ENCODE data around the gene FRAS1.

FRAS1 gene

DNA sequence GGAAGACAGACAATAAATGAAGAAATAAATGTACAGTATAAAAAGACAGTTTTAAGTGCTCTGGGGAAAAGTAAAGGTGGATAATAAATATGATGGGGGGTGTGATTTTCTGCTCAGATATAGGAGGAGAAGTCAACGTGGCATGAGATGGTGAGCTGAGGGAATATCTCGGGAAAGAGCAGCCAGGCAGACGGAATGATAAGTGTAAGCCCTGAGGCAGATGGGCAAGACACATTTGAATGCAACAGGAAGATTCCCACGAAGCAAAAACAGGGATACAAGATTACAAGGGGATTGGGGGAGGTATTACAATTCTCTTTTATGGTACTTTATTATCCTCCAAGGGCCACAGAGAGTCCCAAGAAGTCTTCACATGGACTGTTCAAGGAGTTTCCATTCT is 505.6 kb downstream of the FRAS1 start:
- DNase-seq: no peak

DNA sequence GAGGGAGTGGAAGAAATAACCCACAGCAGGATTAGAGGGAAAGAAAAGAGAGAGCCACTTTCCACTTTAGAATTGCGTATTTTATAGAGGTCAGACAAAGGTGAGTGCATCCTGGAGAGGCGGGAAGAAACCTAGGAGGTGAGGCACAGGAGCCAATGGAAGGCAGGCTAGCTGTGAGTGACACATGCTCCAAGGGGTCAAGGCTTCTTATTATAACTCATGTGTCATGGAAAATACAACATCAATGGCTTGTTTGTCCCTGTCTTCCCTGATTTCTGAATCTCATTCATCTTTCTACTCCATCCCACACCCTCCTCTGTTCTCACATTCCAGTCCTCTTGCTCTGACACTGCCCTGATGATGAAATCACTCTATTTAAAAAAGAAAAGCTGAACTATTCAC is 508.8 kb downstream of the FRAS1 start:
- no peak for DNase-seq

DNA sequence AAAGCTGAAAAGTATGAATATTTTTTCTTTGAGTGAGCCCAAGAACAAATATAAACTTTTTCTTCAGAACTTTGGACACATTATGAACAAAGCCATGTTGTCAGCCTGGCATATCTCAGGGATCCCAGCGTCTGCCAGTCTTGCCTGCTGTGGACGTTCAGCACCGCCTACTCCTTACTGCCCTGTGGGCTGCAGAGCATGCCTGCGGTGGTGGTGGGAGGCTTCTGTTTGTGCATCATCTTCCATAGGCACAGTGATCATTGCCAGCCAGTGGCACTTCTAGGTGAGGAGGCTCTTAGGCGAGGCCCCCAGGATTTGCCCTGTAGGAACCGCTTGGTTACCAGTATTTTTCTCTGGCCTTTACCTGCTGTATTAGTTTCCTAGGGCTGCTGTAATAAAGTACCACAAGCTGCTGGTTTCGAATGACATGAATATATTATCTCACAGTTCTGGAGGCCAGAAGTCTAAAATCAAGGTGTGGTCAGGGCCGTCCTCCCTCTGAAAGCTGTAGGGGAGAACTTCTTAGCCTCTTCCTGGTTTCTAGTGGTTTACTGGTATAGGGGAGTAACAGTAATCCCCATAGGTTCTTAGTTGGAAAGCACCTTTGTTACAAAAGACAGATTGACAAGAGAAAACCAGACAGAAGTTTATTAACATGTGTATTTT is 509.8 kb downstream of the FRAS1 start:
- no peak for DNase-seq

DNA sequence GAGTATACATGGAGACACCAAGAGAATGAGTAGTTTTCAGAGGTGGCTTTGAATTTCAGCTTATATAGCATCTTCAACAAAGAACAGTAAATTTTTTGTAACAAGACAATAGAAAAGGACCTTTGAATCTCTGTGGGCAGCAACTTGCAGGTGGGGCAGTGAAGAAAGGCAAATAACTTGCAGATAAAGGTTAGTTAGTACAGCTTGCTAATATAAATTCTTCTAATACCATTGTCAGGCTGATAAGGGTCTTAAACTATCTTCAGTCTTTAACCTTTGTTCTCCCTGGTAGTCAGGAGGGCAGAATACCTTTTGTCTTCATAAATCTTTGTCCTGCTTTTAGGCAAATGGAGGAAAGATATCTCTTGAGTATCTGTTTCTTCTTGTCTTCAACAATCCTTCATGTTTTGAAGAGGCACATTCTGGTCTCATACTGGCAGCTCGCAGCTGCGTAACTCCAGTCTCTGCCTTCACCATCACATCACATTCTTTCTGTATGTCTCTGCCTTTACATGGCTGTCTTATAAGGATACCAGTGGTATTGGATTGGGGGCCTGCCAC is 510.5 kb downstream of the FRAS1 start:
- DNase-seq: no peak

DNA sequence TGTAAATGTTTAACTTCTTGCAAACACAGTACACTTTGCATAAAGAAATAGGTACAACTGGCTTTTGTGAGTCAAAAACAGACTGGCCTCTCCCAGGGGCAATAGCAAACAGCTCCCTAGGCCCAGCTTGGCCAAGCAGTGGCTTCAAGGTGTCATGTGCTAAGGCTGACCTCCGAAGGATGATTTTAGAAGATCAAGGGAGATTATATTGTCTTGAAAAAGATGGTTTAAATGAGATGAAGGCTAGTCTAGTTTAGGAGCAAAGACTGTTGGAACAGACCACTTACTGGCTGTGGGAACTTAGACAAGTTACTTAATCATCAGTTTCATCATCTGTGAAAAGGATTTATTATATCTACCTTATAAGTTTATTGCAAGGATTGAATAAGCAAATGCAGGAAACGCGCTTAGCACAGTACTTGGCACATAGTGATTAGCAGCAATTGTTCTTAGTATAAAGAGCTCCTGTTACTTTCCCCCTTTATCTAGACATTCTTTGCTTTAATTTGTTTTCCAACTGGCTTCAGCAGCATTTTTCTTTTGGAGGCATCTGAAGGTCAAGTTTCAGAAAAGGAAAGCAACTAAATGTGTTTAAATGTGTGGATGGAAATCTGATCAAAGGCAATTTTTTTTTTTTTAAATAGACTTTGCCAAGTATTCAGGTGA is 511.6 kb downstream of the FRAS1 start:
- no peak for DNase-seq

DNA sequence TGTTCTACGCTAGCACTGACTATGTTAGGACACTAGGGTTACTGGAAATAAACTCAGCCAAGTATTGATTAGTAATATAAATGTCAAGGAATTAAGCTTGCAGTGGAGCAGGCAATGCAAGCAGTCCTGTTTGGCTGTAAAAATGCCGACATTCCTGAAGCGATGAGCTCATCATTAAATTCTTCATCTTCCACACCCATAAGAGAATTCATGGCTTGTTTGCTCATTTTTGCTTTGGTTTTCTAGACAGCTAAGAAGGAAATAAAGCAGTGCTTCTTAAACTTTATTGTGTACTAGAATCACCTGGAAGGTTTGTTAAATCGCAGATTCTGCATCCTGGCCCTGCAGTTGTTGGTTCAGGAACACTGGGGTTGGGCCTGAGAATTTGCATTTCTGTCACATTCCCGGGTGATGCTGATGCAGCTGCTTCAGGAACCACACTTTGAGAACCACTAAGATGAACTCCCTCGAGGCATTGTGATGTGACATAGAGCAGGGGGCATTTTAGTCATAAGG is 512.2 kb downstream of the FRAS1 start:
- no peak for DNase-seq

DNA sequence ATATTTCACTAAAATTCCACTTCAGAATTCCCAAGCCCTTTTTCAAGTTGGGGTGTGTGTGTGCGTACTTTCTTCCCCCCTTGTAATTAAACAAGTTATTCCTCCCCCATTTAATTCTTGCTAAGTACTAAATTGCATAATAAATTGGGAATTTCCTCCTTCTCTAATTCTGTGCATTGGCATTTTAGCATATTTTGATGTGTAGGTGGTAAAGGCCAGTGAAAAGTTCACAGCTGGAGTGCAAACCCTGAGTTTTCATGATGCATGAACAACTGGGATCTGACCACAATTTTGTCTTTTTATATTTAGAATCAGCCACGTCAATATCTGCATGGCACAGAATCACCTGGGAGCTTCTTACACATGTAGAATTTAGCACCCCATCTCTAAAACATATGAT is 513.0 kb downstream of the FRAS1 start:
- DNase-seq: no peak

DNA sequence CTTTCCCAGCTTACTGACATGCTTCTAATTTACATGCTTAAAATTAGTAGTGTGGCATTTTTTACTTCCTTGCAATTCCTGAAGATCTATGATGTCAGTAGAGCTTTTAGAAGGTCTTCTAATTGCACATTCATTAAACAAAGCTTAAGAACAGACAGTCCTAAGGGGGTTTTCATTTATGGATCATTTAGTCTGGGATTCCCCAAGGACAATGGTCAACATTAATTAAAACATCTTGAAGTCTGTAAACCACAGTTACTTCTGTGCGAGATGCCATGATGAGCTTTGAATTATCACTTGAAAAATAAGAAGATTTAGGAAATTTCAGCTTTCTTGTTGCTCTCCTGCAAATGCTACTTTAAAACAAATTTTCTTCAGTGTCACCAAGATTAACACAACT is 514.7 kb downstream of the FRAS1 start:
- no peak for DNase-seq

DNA sequence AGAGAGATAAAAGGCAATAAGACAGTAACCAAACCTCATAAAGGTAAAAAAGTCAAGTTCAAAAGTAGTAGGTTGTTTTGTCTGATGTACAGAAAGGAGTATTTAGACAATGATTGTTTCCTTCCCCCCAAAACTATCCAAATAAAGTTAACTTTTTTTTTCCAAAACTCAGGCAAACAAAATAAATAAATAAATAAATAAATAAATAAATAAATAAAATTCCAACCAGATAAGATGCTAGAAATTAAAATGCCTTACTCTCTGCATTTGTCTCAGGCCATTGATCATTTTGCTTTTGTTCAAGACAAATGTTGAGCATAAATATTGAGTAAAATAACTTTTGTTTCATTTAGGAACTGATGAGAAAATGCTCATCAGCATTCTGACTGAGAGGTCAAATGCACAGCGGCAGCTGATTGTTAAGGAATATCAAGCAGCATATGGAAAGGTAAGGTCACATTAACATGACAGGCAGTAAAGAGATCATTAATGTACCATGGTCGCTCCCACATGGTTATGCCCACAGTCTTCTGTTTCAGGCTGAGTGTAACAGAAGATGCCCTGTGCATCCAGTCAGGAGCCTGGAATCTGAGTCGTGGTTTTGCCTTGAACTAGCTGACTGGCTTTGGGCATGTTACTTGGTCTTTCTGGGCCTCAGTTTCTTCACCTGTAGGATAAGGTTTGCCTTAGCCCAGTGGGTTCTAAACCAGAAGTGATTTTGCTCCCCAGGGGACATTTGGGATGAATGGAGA is 521.7 kb downstream of the FRAS1 start:
- DNase-seq: no peak

DNA sequence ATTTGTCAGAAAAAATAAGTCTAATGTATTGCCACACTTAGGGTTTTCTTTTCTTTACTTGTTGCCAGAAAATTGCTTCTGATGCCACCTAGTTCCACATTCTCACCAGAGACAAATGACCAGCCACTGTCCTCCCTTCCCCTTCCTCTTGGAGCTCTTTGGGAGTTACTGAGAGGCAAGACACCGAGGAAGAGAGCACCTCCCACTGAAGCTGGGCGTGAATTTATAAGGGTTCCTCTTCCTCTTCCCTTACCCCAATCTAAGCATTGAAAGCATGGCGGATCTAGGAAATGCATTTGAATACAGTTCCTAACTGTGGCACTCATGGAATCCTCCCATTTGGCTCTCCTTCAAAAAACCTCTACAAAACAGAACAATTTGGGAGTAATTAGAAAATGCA is 524.5 kb downstream of the FRAS1 start:
- DNase-seq: no peak

DNA sequence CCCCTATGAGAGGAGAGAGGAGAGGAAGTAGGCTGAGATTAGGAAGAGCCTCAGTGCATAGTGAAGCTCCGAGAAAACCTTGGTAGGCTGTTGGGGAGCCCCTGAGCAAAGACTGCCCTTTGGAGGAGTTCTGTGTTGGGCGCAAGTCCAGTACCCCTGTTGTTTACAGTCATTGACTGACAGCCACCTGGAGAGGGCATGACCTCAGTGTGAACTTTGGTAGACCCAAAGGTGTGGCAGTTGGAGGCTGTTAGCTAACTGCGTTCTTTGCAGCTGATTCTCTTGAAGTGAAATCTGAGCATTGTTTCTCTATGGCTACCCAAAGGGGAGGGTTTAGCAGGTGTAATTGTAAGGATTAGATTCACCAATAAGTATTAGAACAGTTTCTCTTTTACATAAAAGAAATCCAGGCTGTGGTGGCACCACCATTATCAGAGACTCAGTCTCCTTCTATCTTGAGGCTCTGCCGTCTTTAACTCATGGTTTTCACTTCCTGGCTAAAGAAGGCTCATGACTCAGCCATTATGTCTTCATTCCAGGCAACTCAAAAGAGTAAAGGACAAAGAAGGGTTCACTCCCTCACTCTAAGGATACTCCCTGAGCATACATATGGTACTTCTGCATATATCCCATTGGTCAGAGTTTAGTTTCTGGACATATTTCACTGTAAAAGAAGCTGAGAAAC is 527.9 kb downstream of the FRAS1 start:
- no peak for DNase-seq

DNA sequence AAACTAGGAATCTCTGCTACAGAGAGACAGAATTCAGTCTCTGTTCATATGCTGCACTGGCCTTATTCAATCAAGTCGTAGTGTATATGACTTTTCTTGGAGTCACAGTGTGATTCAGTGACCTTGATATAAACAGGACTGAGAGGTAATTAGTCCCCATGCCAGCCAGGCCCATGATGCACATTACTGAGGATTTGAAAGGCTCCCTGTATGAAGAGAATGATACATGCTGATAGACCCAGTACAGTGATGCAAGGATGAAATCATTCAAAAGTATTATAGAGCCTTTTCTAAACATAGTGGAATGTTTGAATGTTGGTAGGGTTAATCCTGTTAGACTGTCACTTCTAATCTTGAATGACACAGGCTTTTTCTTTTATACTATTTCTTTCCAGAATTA is 528.5 kb downstream of the FRAS1 start:
- no peak for DNase-seq

DNA sequence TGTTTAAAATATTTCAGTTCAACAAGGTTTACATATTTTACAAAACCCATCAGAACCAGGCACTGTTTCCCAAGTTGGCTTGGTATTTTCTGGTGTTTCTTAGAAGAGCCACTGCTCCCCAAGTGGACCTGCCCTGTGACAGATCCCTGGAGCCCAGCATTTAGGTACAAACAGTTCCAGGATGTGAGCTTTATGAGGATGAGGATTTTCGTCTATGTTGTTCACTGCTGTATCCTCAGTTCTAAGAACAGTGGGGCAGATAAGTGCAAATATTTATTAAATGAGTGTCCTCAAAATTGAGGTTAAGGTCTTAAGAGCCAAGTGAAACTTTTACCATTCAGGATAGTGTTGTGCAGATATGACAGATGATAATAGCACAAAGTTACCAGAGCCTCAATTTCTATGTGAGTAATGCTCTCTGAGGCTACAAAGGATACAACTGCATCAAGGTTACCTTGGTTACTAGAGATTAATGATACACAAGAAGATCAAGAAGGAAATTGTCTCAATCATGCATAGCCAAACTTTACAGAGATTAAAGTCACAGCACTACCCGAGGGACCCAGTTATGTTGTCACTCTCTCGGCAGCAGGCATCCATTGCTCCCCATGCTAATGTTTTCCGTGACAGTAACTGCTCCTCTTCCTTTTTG is 531.9 kb downstream of the FRAS1 start:
- DNase-seq: no peak

DNA sequence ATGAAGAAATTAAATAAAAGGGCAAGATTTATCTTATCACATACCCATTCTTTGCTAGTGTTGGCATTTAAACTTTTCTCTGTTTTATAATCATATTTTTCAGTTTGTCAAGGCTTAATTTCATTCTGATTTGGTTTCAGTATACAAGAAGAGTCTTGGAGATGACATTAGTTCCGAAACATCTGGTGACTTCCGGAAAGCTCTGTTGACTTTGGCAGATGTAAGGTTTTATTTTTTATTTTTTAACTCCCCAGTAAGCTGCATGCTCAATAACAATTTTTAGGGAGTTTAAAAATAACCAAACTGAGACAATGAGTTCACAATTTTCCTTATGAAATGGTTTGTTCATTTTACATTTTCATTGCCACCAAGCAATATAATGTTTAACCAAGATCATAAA is 534.3 kb downstream of the FRAS1 start:
- DNase-seq: no peak

DNA sequence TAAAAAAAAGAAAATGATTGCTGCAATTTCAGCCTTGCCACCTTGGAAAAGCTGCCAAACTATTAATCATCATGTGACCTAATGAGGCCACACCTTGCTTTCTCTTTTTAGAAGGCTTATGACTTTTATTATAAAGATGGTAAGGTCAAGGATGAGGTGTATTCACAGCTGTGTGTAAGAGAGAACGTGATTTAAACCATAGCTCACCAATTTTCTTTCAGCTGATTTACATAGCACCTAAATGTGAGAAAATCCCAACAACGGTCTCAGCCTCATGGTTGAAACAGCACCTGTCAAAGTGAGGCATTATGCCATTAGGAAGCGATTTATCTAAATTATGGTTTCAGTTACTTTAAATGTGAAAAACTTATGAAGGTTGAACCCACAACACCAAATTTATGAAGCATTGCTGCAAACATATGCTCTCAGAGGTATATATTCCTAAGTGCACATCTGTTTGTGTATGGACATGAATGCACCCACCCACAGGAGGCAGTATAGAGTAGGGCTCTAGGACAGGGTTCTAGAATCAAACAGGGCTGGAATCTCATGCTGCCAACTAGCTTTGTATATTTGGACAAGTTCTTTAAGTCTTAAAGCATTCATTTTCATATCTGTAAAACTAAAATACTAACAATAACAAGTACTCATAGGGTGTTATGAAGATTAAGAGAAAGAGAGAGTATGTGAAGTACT is 535.1 kb downstream of the FRAS1 start:
- DNase-seq: no peak
